ENCODE results near the gene SPIRE2.

DNA sequence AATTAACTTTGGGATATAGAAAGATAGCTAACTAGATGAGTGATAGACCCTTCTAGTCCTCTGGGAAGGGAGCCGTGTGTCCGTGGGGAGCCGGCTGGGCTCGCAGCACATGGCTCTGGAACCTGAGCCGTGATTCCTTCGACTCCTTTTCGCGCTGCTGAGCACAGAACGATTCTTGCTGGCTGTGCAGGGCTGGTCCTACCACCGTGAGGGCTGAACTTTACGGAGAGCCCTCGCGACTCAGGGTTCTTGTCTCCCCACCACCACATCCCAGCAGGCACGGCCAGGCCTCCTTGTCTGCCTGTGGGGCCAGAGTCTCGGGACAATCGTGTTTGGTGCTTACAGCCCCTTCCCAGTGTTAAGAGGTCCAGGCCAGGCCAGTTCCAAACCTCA, 31.3 kb downstream of the SPIRE2 start:
- no peak for TF ChIP-seq POLR2A (IDR thresholded peaks at IDR 0.05; ENCODE audit: low read length)
- no peak for TF ChIP-seq GATA1 (IDR thresholded peaks at IDR 0.05; ENCODE audit: low read depth, low read length)
